ENCODE data around the gene ZNF513.

The ZNF513 gene

GRCh38 chr2:27409321-27410073, 29.0 kb upstream of the ZNF513 start, which contains the start of gene PPM1G:
PPM1G (minus strand) TSS chr2:27409591; CDS start chr2:27409422, 169 bp downstream.
- H3K9ac ChIP-seq (ENCODE audit: low read depth, low read length), result peak within 1 kb of the TSS; percentile 92
- peaks cover 9% of the 10 kb centered on the region for H3K36me3 ChIP-seq (ENCODE audit: insufficient read depth, low read length)
- H3K27me3 ChIP-seq (ENCODE audit: control insufficient read depth, insufficient read depth, low read length), result no peaks in the 10 kb centered on the region
- peak within 1 kb of the TSS; percentile 86 for H3K4me3 ChIP-seq (ENCODE audit: low read length)
- H3K4me1 ChIP-seq (ENCODE audit: control insufficient read depth, insufficient read depth, low read length), result peaks cover 21% of the 10 kb centered on the region
- no peaks in the 10 kb centered on the region for H3K9me3 ChIP-seq (replicated peaks; ENCODE audit: low read length)
- H3K4me2 ChIP-seq (ENCODE audit: low read length), result peak within 1 kb of the TSS; percentile 93

DNA sequence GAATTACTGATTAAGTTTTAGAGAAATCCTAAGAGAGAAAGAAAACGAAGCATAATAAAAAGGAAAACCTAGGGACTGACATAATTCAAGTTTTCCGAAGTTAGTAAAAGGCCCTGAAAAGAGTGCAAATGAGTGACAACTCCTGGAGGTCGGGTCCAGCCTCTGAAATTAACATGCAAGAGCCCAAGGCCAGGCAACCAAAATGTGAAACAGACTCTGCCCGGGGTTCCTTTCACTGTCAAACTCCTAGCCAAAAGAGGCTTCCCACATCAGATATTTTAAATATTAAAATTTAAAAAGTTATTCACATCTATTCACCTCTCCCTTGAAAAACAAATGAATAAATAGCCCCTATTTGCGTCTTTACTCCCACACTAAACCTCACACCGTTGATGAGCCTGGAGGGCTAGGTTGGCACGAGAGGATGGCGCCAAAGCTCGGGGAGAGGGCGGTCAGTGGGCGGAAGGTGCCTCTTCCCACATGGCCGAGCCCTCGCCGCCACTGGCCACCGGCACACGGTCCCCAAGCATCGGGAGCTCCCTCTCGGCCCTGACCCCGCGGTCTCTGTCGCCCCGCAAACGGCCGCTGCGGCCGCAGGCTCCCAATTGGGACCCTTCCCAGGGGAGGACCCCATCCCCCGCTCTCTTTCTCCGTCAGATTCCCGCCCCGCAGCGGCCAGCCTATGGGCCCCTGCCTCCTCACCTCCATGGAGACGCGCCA, 28.2 kb upstream of the ZNF513 start:
- H3K9me3 ChIP-seq (replicated peaks; ENCODE audit: low read length), result no peaks in the 10 kb centered on the region
- peak overlapping the region; percentile 92 for H3K9ac ChIP-seq (ENCODE audit: low read depth, low read length)

GRCh38 chr2:27407798-27408491, 27.4 kb upstream of the ZNF513 start:
- peak overlapping the region; percentile 86 for H3K4me3 ChIP-seq (ENCODE audit: low read length)
- peaks cover 13% of the 10 kb centered on the region for H3K36me3 ChIP-seq (ENCODE audit: insufficient read depth, low read length)
- H3K9me3 ChIP-seq (replicated peaks; ENCODE audit: low read length), result no peaks in the 10 kb centered on the region
- H3K4me2 ChIP-seq (ENCODE audit: low read length), result peak overlapping the region; percentile 93
- peak overlapping the region; percentile 92 for H3K9ac ChIP-seq (ENCODE audit: low read depth, low read length)
- H3K27me3 ChIP-seq (ENCODE audit: control insufficient read depth, insufficient read depth, low read length), result no peaks in the 10 kb centered on the region
- peaks cover 21% of the 10 kb centered on the region for H3K4me1 ChIP-seq (ENCODE audit: control insufficient read depth, insufficient read depth, low read length)

More for the DNA sequence above, 28.2 kb upstream of the ZNF513 start:
- peak overlapping the region; percentile 86 for H3K4me3 ChIP-seq (ENCODE audit: low read length)
- no peaks in the 10 kb centered on the region for H3K27me3 ChIP-seq (ENCODE audit: control insufficient read depth, insufficient read depth, low read length)
- peak overlapping the region; percentile 93 for H3K4me2 ChIP-seq (ENCODE audit: low read length)
- peaks cover 21% of the 10 kb centered on the region for H3K4me1 ChIP-seq (ENCODE audit: control insufficient read depth, insufficient read depth, low read length)
- peaks cover 12% of the 10 kb centered on the region for H3K36me3 ChIP-seq (ENCODE audit: insufficient read depth, low read length)

GRCh38 chr2:27400348-27401135, 20.0 kb upstream of the ZNF513 start:
- no peak overlapping the region for H3K4me3 ChIP-seq (ENCODE audit: low read length)
- no peak overlapping the region for H3K9ac ChIP-seq (ENCODE audit: low read depth, low read length)
- no peaks in the 10 kb centered on the region for H3K27me3 ChIP-seq (ENCODE audit: control insufficient read depth, insufficient read depth, low read length)
- H3K36me3 ChIP-seq (ENCODE audit: insufficient read depth, low read length), result peaks cover 4% of the 10 kb centered on the region
- no peaks in the 10 kb centered on the region for H3K9me3 ChIP-seq (replicated peaks; ENCODE audit: low read length)
- H3K4me2 ChIP-seq (ENCODE audit: low read length), result no peak overlapping the region
- no peaks in the 10 kb centered on the region for H3K4me1 ChIP-seq (ENCODE audit: control insufficient read depth, insufficient read depth, low read length)

GRCh38 chr2:27398962-27399361, 18.4 kb upstream of the ZNF513 start:
- Histone ChIP-seq H3K4me2 (ENCODE audit: low read length) (no peak overlapping the region), H3K27me3 (ENCODE audit: control insufficient read depth, insufficient read depth, low read length) (no peaks in the 10 kb centered on the region), H3K9ac (ENCODE audit: low read depth, low read length) (no peak overlapping the region), H3K4me1 (ENCODE audit: control insufficient read depth, insufficient read depth, low read length) (no peaks in the 10 kb centered on the region), H3K36me3 (ENCODE audit: insufficient read depth, low read length) (peaks cover 3% of the 10 kb centered on the region), H3K9me3 (replicated peaks; ENCODE audit: low read length) (no peaks in the 10 kb centered on the region), H3K4me3 (ENCODE audit: low read length) (no peak overlapping the region)

DNA sequence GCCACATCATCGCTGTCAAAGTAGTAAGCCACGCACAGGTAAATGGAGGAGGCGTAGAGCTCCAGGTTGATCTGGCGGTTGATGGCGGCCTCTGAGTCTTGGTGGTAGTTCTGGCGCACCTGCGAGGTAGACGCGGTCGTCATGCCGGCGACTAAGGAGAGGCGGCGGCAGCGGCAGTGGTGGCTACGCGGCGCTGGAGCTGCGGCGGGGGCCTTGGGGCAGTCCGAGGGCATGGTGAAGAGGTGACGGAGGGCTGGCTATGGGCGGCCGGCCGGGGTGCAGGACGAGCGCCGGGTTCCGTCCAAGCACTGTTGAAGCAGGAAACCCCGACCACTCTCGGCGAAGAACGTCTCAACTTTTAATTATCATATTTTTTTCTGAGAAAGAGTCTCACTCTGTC, 12.7 kb upstream of the ZNF513 start:
- Histone ChIP-seq H3K9ac (ENCODE audit: low read depth, low read length) (no peak overlapping the region), H3K36me3 (ENCODE audit: insufficient read depth, low read length) (peaks cover 7% of the 10 kb centered on the region), H3K9me3 (replicated peaks; ENCODE audit: low read length) (no peaks in the 10 kb centered on the region), H3K4me1 (ENCODE audit: control insufficient read depth, insufficient read depth, low read length) (no peaks in the 10 kb centered on the region), H3K4me2 (ENCODE audit: low read length) (no peak overlapping the region), H3K27me3 (ENCODE audit: control insufficient read depth, insufficient read depth, low read length) (no peaks in the 10 kb centered on the region), H3K4me3 (ENCODE audit: low read length) (no peak overlapping the region)

- Histone ChIP-seq H3K9me3 (replicated peaks; ENCODE audit: low read length) (no peaks in the 10 kb centered on the region), H3K9ac (ENCODE audit: low read depth, low read length) (no peak overlapping the region), H3K4me1 (ENCODE audit: control insufficient read depth, insufficient read depth, low read length) (no peaks in the 10 kb centered on the region), H3K27me3 (ENCODE audit: control insufficient read depth, insufficient read depth, low read length) (no peaks in the 10 kb centered on the region), H3K4me3 (ENCODE audit: low read length) (no peak overlapping the region), H3K4me2 (ENCODE audit: low read length) (no peak overlapping the region), H3K36me3 (ENCODE audit: insufficient read depth, low read length) (peaks cover 10% of the 10 kb centered on the region)
These were observed 10.5 kb upstream of the ZNF513 start for GRCh38 chr2:27390822-27391679.

GRCh38 chr2:27381577-27382181, 1.1 kb upstream of the ZNF513 start:
- no peaks in the 10 kb centered on the region for H3K9me3 ChIP-seq (replicated peaks; ENCODE audit: low read length)
- H3K27me3 ChIP-seq (ENCODE audit: control insufficient read depth, insufficient read depth, low read length), result no peaks in the 10 kb centered on the region
- peak overlapping the region; percentile 79 for H3K4me3 ChIP-seq (ENCODE audit: low read length)
- H3K36me3 ChIP-seq (ENCODE audit: insufficient read depth, low read length), result peaks cover 74% of the 10 kb centered on the region
- peaks cover 34% of the 10 kb centered on the region for H3K4me1 ChIP-seq (ENCODE audit: control insufficient read depth, insufficient read depth, low read length)
- H3K4me2 ChIP-seq (ENCODE audit: low read length), result peak overlapping the region; percentile 98
- H3K9ac ChIP-seq (ENCODE audit: low read depth, low read length), result peak overlapping the region; percentile 92

DNA sequence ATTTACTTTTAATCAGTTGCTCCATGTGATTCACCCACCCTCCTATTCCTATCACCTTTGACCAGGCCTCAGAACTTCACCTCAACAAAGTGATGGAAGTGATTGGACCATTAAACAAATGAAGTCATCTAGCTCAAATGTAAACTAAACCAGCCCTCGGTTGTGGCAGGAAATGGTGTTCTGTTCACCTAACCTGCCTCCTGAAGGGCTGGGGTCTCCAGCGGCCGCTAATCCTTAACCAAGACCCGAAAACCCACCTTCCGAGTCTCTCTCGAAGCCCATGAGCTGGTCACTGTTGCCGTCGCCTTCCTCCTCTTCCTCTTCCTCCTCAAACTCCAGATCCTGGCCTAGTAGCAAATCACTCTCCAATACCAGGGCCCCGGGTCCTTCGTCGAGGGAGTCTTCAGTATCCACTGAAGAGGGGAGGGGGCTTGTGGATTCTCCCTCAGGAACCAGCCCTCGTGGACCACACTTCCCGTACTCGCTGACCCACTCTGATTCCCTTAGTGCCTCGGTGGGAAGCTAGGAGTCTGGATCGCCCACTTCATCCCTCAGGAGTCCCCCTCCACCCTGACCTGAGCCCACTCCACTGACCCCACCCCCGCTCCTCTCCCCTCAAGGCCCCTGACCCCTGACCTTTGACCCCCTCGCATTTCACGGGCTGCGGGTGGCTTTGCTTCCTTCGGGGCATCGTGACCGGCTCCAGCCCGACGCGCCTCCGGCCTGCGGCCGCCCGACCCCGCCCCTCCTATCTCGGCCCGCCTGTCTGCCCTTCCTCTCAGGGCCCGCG, 503 bp downstream of the ZNF513 start:
- H3K4me1 ChIP-seq (ENCODE audit: control insufficient read depth, insufficient read depth, low read length), result peaks cover 36% of the 10 kb centered on the region
- peak overlapping the region; percentile 98 for H3K4me2 ChIP-seq (ENCODE audit: low read length)
- peak overlapping the region; percentile 92 for H3K9ac ChIP-seq (ENCODE audit: low read depth, low read length)
- peaks cover 78% of the 10 kb centered on the region for H3K36me3 ChIP-seq (ENCODE audit: insufficient read depth, low read length)
- no peaks in the 10 kb centered on the region for H3K9me3 ChIP-seq (replicated peaks; ENCODE audit: low read length)
- no peaks in the 10 kb centered on the region for H3K27me3 ChIP-seq (ENCODE audit: control insufficient read depth, insufficient read depth, low read length)
- H3K4me3 ChIP-seq (ENCODE audit: low read length), result peak overlapping the region; percentile 79

All from skeletal muscle satellite cell (primary cell).